H1 (cell line): ENCODE results near the gene POU3F1. TPM values are rescaled to one million over a fixed set of nuclear protein-coding genes. Genes with fewer than 3 reads are reported as not detected.
A peak's percentile ranks its signal among the peaks of the same experiment; 100 is the strongest.

Experiments
- CTCF ChIA-PET: fragments of 300-600 bp; sonication (Branson Sonifier 250); formaldehyde crosslinking; loops from one replicate; lab custom pipeline; 2021; ENCODE audit not compliant: partially characterized antibody; lab: Charles Lee
- POLR2A ChIA-PET: fragments of 300-600 bp; sonication (Branson Sonifier 250); formaldehyde crosslinking; loops from one replicate; lab custom pipeline; 2021; ENCODE audit warnings: inconsistent platforms; ENCODE audit not compliant: partially characterized antibody; lab: Charles Lee
- DNase-seq, 2 experiments: peaks; one replicate each; pipeline versions ENCODE4 v3.0.0 to v3.0.0-alpha.2; 2010 to 2022; ENCODE audit warnings: low spot score in 2 of 2, low read depth in 1 of 2, mixed read lengths in 1 of 2
- FAIRE-seq: peaks from 2 replicates; lab custom pipeline; 2011; peaks lifted over from hg19 to GRCh38; lab: Jason Lieb, UNC
- H2AFZ ChIP-seq: 2 replicates; pipeline ENCODE4 v1.8.1; 2012; ENCODE audit warnings: low read length, inconsistent platforms
- H2AK5ac ChIP-seq: 2 replicates; pipeline ENCODE4 v1.6.1; 2013; ENCODE audit warnings: low read depth, low read length
- H2BK120ac ChIP-seq: replicated peaks from 2 replicates; pipeline ENCODE3; 2013; ENCODE audit warnings: low read depth, low read length, inconsistent platforms
- H2BK12ac ChIP-seq: 2 replicates; pipeline ENCODE4 v1.6.1; 2013; ENCODE audit warnings: low read depth, low read length
- H2BK15ac ChIP-seq: 2 replicates; pipeline ENCODE4 v1.6.1; 2013; ENCODE audit warnings: low read length
- H2BK20ac ChIP-seq: 2 replicates; pipeline ENCODE4 v1.6.1; 2013; ENCODE audit warnings: low read length
- H2BK5ac ChIP-seq: 2 replicates; pipeline ENCODE4 v1.6.1; 2013; ENCODE audit warnings: low read depth, low read length
- H3K14ac ChIP-seq: 2 replicates; pipeline ENCODE4 v1.6.1; 2013; ENCODE audit warnings: inconsistent platforms; ENCODE audit not compliant: insufficient read length
- H3K18ac ChIP-seq: 2 replicates; pipeline ENCODE4 v1.6.1; 2013; ENCODE audit warnings: low read length; ENCODE audit errors: extremely low read depth
- H3K23ac ChIP-seq: 2 replicates; pipeline ENCODE4 v1.6.1; 2013; ENCODE audit warnings: inconsistent platforms; ENCODE audit not compliant: insufficient read length
- H3K23me2 ChIP-seq: 2 replicates; pipeline ENCODE4 v1.6.1; 2013; ENCODE audit warnings: low read depth, low read length
- H3K27ac ChIP-seq: 2 replicates; pipeline ENCODE4 v1.6.1; 2011; ENCODE audit warnings: low read depth, low read length, inconsistent platforms
- H3K27me3 ChIP-seq, 4 experiments: replicated peaks in 1 of 4; 1 replicate in 1 of 4; 2 replicates in 3 of 4; pipeline versions ENCODE4 v1.6.1 to v1.8.1; 2011 to 2013; ENCODE audit warnings: low read length in 3 of 4, mild to moderate bottlenecking in 3 of 4, inconsistent platforms in 2 of 4, mixed read lengths in 2 of 4, moderate library complexity in 1 of 4; ENCODE audit not compliant: control insufficient read depth in 3 of 4, insufficient read depth in 3 of 4; ENCODE audit errors: extremely low read depth in 1 of 4
- H3K36me3 ChIP-seq, 4 experiments: 2 replicates each; pipeline versions ENCODE4 v1.6.1 to v1.8.1; 2011 to 2013; ENCODE audit warnings: mild to moderate bottlenecking in 4 of 4, low read length in 3 of 4, moderate library complexity in 2 of 4, control low read depth in 1 of 4, inconsistent platforms in 1 of 4; ENCODE audit not compliant: insufficient read depth in 4 of 4, control insufficient read depth in 2 of 4
- H3K4ac ChIP-seq: replicated peaks from 2 replicates; pipeline ENCODE3; 2013; ENCODE audit warnings: low read length, low read depth, mixed read lengths, inconsistent platforms; ENCODE audit not compliant: insufficient read length
- H3K4me1 ChIP-seq, 4 experiments: replicated peaks in 1 of 4; 1 replicate in 1 of 4; 2 replicates in 3 of 4; pipeline versions ENCODE4 v1.6.1 to v1.8.1; 2011 to 2013; ENCODE audit warnings: low read length in 3 of 4, inconsistent platforms in 2 of 4, mixed read lengths in 1 of 4; ENCODE audit not compliant: insufficient read depth in 4 of 4, control insufficient read depth in 3 of 4
- H3K4me2 ChIP-seq, 2 experiments: 2 replicates each; pipeline versions ENCODE4 v1.6.1 to v1.8.1; 2011 to 2013; ENCODE audit warnings: low read depth in 2 of 2, low read length in 2 of 2, control low read depth in 1 of 2, inconsistent platforms in 1 of 2, mild to moderate bottlenecking in 1 of 2; ENCODE audit not compliant: insufficient read depth in 1 of 2
- H3K4me3 ChIP-seq, 4 experiments: fragments of 200-600, 300-600 bp in 1 of 4; sonication (generic), shearing (Covaris generic), sonication (Bioruptor Twin) in 1 of 4; 2 replicates each; pipeline versions ENCODE4 v1.5.1 to v1.8.1; 2011 to 2016; ENCODE audit warnings: low read length in 4 of 4, low read depth in 3 of 4, control low read depth in 2 of 4, inconsistent platforms in 2 of 4, mild to moderate bottlenecking in 2 of 4, mixed read lengths in 1 of 4, moderate library complexity in 1 of 4; ENCODE audit not compliant: insufficient read depth in 2 of 4; ENCODE audit errors: extremely low read depth in 1 of 4
- H3K56ac ChIP-seq: replicated peaks from 2 replicates; pipeline ENCODE3; 2013; ENCODE audit warnings: low read depth, mild to moderate bottlenecking, mixed read lengths, low read length, inconsistent platforms; ENCODE audit not compliant: insufficient read length
- H3K79me1 ChIP-seq: 2 replicates; pipeline ENCODE4 v1.6.1; 2013; ENCODE audit warnings: low read depth, low read length, control low read depth
- H3K79me2 ChIP-seq, 2 experiments: 2 replicates each; pipeline versions ENCODE4 v1.6.1 to v1.8.1; 2012 to 2013; ENCODE audit warnings: low read length in 2 of 2, mild to moderate bottlenecking in 2 of 2, inconsistent platforms in 1 of 2; ENCODE audit not compliant: insufficient read depth in 2 of 2, control insufficient read depth in 1 of 2
- H3K9ac ChIP-seq, 4 experiments: replicated peaks in 1 of 4; 1 replicate in 1 of 4; 2 replicates in 3 of 4; pipeline versions ENCODE4 v1.6.1 to v1.8.1; 2011 to 2013; ENCODE audit warnings: low read depth in 3 of 4, low read length in 3 of 4, control low read depth in 2 of 4, mild to moderate bottlenecking in 2 of 4, moderate library complexity in 2 of 4, inconsistent platforms in 1 of 4; ENCODE audit errors: extremely low read depth in 1 of 4
- H3K9me3 ChIP-seq, 2 experiments: 2 replicates each; pipeline versions ENCODE4 v1.6.1 to v1.8.1; 2012 to 2013; ENCODE audit warnings: mild to moderate bottlenecking in 2 of 2, moderate library complexity in 2 of 2, control low read depth in 1 of 2, inconsistent platforms in 1 of 2, low read depth in 1 of 2, low read length in 1 of 2, mixed read lengths in 1 of 2; ENCODE audit not compliant: insufficient read depth in 2 of 2
- H4K20me1 ChIP-seq, 2 experiments: replicated peaks in 1 of 2; 2 replicates each; pipeline versions ENCODE3 to v1.8.1; 2011 to 2013; ENCODE audit warnings: inconsistent platforms in 2 of 2, low read length in 2 of 2, mild to moderate bottlenecking in 1 of 2; ENCODE audit not compliant: insufficient read depth in 2 of 2, control insufficient read depth in 1 of 2
- H4K5ac ChIP-seq: 2 replicates; pipeline ENCODE4 v1.6.1; 2013; ENCODE audit warnings: low read length, low read depth, mixed read lengths, inconsistent platforms; ENCODE audit not compliant: insufficient read length
- H4K8ac ChIP-seq: 2 replicates; pipeline ENCODE4 v1.8.0; 2013; ENCODE audit warnings: mild to moderate bottlenecking, moderate library complexity, low read length, inconsistent platforms; ENCODE audit not compliant: insufficient read depth; ENCODE audit errors: extremely low read depth
- H4K91ac ChIP-seq: replicated peaks from 2 replicates; pipeline ENCODE3; 2013; ENCODE audit warnings: low read length, mixed read lengths, inconsistent platforms; ENCODE audit not compliant: insufficient read length
- BCL11A ChIP-seq, 2 experiments: IDR thresholded peaks; one replicate each; pipeline ENCODE4 v1.6.1; 2011; ENCODE audit warnings: low read depth in 2 of 2, low read length in 2 of 2, mild to moderate bottlenecking in 2 of 2
- CBX5 ChIP-seq: fragments of 300-800, 300-1000 bp; sonication (generic); IDR thresholded peaks from 2 replicates; pipeline ENCODE4 v1.7.1; 2016; ENCODE audit warnings: antibody characterized with exemption, low read length, low read depth
- CBX8 ChIP-seq: fragments of 300-800, 300-1000 bp; sonication (generic); IDR thresholded peaks from 2 replicates; pipeline ENCODE4 v1.7.1; 2016; ENCODE audit warnings: low read depth, low read length, borderline replicate concordance
- CREB1 ChIP-seq: IDR thresholded peaks from 2 replicates; pipeline ENCODE4 v1.6.1; 2012; ENCODE audit warnings: inconsistent platforms
- RAD21 ChIP-seq, 2 experiments: IDR thresholded peaks in 1 of 2; conservative IDR thresholded peaks in 1 of 2; 2 replicates each; pipeline ENCODE4 v1.6.1; 2011; ENCODE audit warnings: low read depth in 2 of 2, low read length in 2 of 2, improper control_type of control experiment in 1 of 2, inconsistent platforms in 1 of 2, mild to moderate bottlenecking in 1 of 2, moderate library complexity in 1 of 2
- RNF2 ChIP-seq: fragments of 200-900, 300-1000 bp; sonication (generic); IDR thresholded peaks from 2 replicates; pipeline ENCODE4 v1.7.1; 2016; ENCODE audit warnings: borderline replicate concordance, low read depth, mild to moderate bottlenecking, antibody characterized with exemption, low read length; ENCODE audit not compliant: poor library complexity, severe bottlenecking; ENCODE audit errors: missing control alignments
- TEAD4 ChIP-seq: IDR thresholded peaks from 2 replicates; pipeline ENCODE4 v1.6.1; 2012; ENCODE audit warnings: low read depth, low read length, inconsistent platforms, mixed read lengths
- WGBS, 2 experiments: shearing (Covaris generic) in 1 of 2; methylation state at CpG; one replicate each; pipeline versions ENCODE4 v1.1.6 to v1.1.7; 2013 to 2015; ENCODE audit warnings: low lambda C conversion rate in 2 of 2, mixed read lengths in 2 of 2, inconsistent platforms in 1 of 2, low coverage in 1 of 2, missing lambda C conversion rate in 1 of 2; ENCODE audit not compliant: insufficient replicate concordance in 2 of 2, insufficient coverage in 1 of 2, insufficient read length in 1 of 2; ENCODE audit errors: extremely low coverage in 1 of 2, missing lambda C conversion rate in 1 of 2; 5-methylcytosine and 5-hydroxymethylcytosine counted together
- polyA plus RNA-seq, 7 experiments: library from polyadenylated mRNA; depleted of rRNA in 3 of 7; stranded (reverse) in 5 of 7; unstranded in 2 of 7; fragments of >200 nt in 5 of 7; fragments of 200-250 nt in 2 of 7; gene quantifications; 1 replicate in 5 of 7; 2 replicates in 1 of 7; 4 replicates in 1 of 7; pipeline versions ENCODE4 v1.2.1 to v1.2.3, GENCODE V29; 2011 to 2013; ENCODE audit warnings: missing spikeins in 2 of 7, mixed read lengths in 2 of 7
- total RNA-seq: library from RNA; stranded (reverse); fragmentation: NEBNext Ultra II Directional; extraction: Animal tissue kit (Norgen Biotek cat#: 25700); gene quantifications from 2 replicates; pipeline ENCODE4 v1.2.1, GENCODE V29; 2021

Gene POU3F1
- total and polyA plus RNA-seq, 2 of the 8 experiments (the other 6 are each of a cell fraction or from before 2014, with no cell fraction given), result 4.2 to 10.8 TPM

GRCh38 chr1:38037221-38037939 lies 9.2 kb downstream of the POU3F1 start:
- Histone ChIP-seq H2BK5ac (no peak overlapping the region), H3K36me3 (no peaks in the 10 kb centered on the region), H3K79me1 (no peaks in the 10 kb centered on the region), H4K20me1 (no peaks in the 10 kb centered on the region), H3K14ac (no peak overlapping the region), H2BK20ac (no peak overlapping the region), H3K18ac (no peak overlapping the region), H2AFZ (no peak overlapping the region), H2AK5ac (no peak overlapping the region), H2BK12ac (no peak overlapping the region), H3K9me3 (no peaks in the 10 kb centered on the region; a peak in 1 of 4 replicates), H3K9ac (no peak overlapping the region), H2BK120ac (no peak overlapping the region), H4K5ac (no peak overlapping the region), H3K4ac (no peak overlapping the region), H3K27me3 (no peaks in the 10 kb centered on the region), H3K79me2 (no peaks in the 10 kb centered on the region), H3K23me2 (peaks cover 2% of the 10 kb centered on the region; the same call in 1 of the 2 replicates), H4K8ac (no peak overlapping the region), H3K4me2 (no peak overlapping the region), H3K23ac (no peak overlapping the region), H3K56ac (no peak overlapping the region), H4K91ac (no peak overlapping the region), H2BK15ac (no peak overlapping the region), H3K4me1 (no peaks in the 10 kb centered on the region; a peak in 2 of 7 replicates), H3K4me3 (no peak overlapping the region), H3K27ac (no peak overlapping the region)
- CTCF ChIA-PET, result interaction anchor here (0.9 to 5.8 kb wide), 8 partner anchors 11 to 800 kb away, joined by 3 to 32 read pairs (median 6); no protein-coding TSS in a partner anchor
- DNase-seq (no peak), FAIRE-seq (no peak)
- POLR2A ChIA-PET, result interaction anchor here (1.1 to 7.6 kb wide), 3 partner anchors 9 to 445 kb away, joined by 3 to 59 read pairs (median 3); no protein-coding TSS in a partner anchor
- 87% methylated on average over 5 of the region's 5 CpGs; no CpG with 5 or more reads in 1 of the 2 experiments for WGBS, 2 experiments
- TF ChIP-seq CBX8 (no peak), TEAD4 (no peak), CBX5 (no peak), RNF2 (no peak), CREB1 (no peak), BCL11A (IDR thresholded peaks at IDR 0.05; ENCODE audit: low read depth in 2 of 2, low read length in 2 of 2) (no peak), RAD21 (IDR thresholded peaks at IDR 0.05 in 1 of 2, conservative IDR thresholded peaks at IDR 0.05 in 1 of 2; ENCODE audit: low read depth in 2 of 2, low read length in 2 of 2) (peak in 1 of 2 experiments; percentile 37; a peak in 2 of 4 replicates)
